HEK293 (cell line): ENCODE results near the gene SGO1.
A peak's percentile ranks its signal among the peaks of the same experiment; 100 is the strongest.

Experiments used
- CTCF ChIA-PET: fragments of 350-600 bp; formaldehyde crosslinking; extraction: SDS; loops from one replicate; lab custom pipeline; 2021; ENCODE audit warnings: antibody characterized with exemption; lab: Yijun Ruan, JAX
- POLR2A ChIA-PET: fragments of 300-600 bp; formaldehyde crosslinking; extraction: SDS; loops from one replicate; lab custom pipeline; 2020; ENCODE audit warnings: antibody characterized with exemption, inconsistent platforms; lab: Yijun Ruan, JAX
- H3K27ac ChIP-seq: fragments of 200-500 bp; sonication (Bioruptor generic); 2 replicates; pipeline ENCODE4 v1.5.1; 2014; ENCODE audit warnings: low read depth, low read length, control low read depth, inconsistent platforms; ENCODE audit errors: extremely low read depth
- H3K36me3 ChIP-seq, 2 experiments: fragments of 200-500 bp in 1 of 2; sonication (Bioruptor generic) in 1 of 2; 1 replicate in 1 of 2; 2 replicates in 1 of 2; pipeline ENCODE4 v1.5.1; 2014 to 2017; ENCODE audit warnings: inconsistent platforms in 2 of 2, low read length in 2 of 2; ENCODE audit not compliant: control insufficient read depth in 2 of 2, insufficient read depth in 1 of 2
- H3K4me1 ChIP-seq: fragments of 200-500 bp; sonication (Bioruptor generic); 2 replicates; pipeline ENCODE4 v1.5.1; 2014; ENCODE audit warnings: mild to moderate bottlenecking, low read length, inconsistent platforms; ENCODE audit not compliant: control insufficient read depth, insufficient read depth
- H3K4me3 ChIP-seq: 2 replicates; pipeline ENCODE4 v1.5.1; 2011; ENCODE audit warnings: low read depth, mild to moderate bottlenecking, control low read depth, low read length, moderate library complexity
- H3K9me3 ChIP-seq: fragments of 200-500 bp; sonication (Bioruptor generic); 2 replicates; pipeline ENCODE4 v1.5.1; 2014; ENCODE audit warnings: low read depth, low read length, inconsistent platforms; ENCODE audit not compliant: control insufficient read depth, insufficient read depth
- ATF2 ChIP-seq: fragments of 450-650 bp; formaldehyde crosslinking; IDR thresholded peaks from 2 replicates; pipeline ENCODE4 v1.5.1; 2016; ENCODE audit warnings: missing biosample characterization, missing genetic modification characterization, low read depth
- GLI2 ChIP-seq: fragments of 450-650 bp; formaldehyde crosslinking; IDR thresholded peaks from 2 replicates; pipeline ENCODE4; 2017; ENCODE audit warnings: missing biosample characterization, missing genetic modification characterization, low read depth, borderline replicate concordance
- KLF16 ChIP-seq: fragments of 450-650 bp; formaldehyde crosslinking; IDR thresholded peaks from 2 replicates; pipeline ENCODE4 v1.5.1; 2017; ENCODE audit warnings: missing biosample characterization, missing genetic modification characterization
- MEIS1 ChIP-seq: sonication (generic); formaldehyde crosslinking; IDR thresholded peaks from 2 replicates; pipeline ENCODE4 v1.8.1; 2022; ENCODE audit warnings: missing genetic modification reagents, mild to moderate bottlenecking, borderline replicate concordance
- REST ChIP-seq: fragments of 450-650 bp; formaldehyde crosslinking; IDR thresholded peaks from 2 replicates; pipeline ENCODE4 v1.5.1; 2016; ENCODE audit warnings: missing biosample characterization, missing genetic modification characterization
- SP7 ChIP-seq: fragments of 450-650 bp; formaldehyde crosslinking; IDR thresholded peaks from 2 replicates; pipeline ENCODE4 v1.5.1; 2016; ENCODE audit warnings: missing biosample characterization, missing genetic modification characterization
- TSHZ1 ChIP-seq: fragments of 450-650 bp; formaldehyde crosslinking; IDR thresholded peaks from 2 replicates; pipeline ENCODE4 v1.5.1; 2016; ENCODE audit warnings: missing biosample characterization, missing genetic modification characterization, borderline replicate concordance
- ZBTB48 ChIP-seq: fragments of 450-650 bp; formaldehyde crosslinking; IDR thresholded peaks from 2 replicates; pipeline ENCODE4 v1.5.1; 2016; ENCODE audit warnings: missing biosample characterization, missing genetic modification characterization
- ZFP41 ChIP-seq: fragments of 450-650 bp; formaldehyde crosslinking; IDR thresholded peaks from 2 replicates; pipeline ENCODE4 v1.5.1; 2016; ENCODE audit warnings: missing biosample characterization, missing genetic modification characterization, borderline replicate concordance
- ZNF10 ChIP-seq: fragments of 450-650 bp; formaldehyde crosslinking; IDR thresholded peaks from 2 replicates; pipeline ENCODE4 v1.5.1; 2017; ENCODE audit warnings: missing biosample characterization, missing genetic modification characterization
- ZNF112 ChIP-seq: fragments of 450-650 bp; formaldehyde crosslinking; IDR thresholded peaks from 2 replicates; pipeline ENCODE4 v1.5.0; 2017; ENCODE audit warnings: missing biosample characterization, missing genetic modification characterization
- ZNF175 ChIP-seq: fragments of 450-650 bp; formaldehyde crosslinking; IDR thresholded peaks from 2 replicates; pipeline ENCODE4 v1.5.1; 2016; ENCODE audit warnings: missing biosample characterization, missing genetic modification characterization
- ZNF18 ChIP-seq: fragments of 450-650 bp; formaldehyde crosslinking; IDR thresholded peaks from 2 replicates; pipeline ENCODE4 v1.5.1; 2016; ENCODE audit warnings: missing biosample characterization, missing genetic modification characterization
- ZNF488 ChIP-seq: fragments of 450-650 bp; formaldehyde crosslinking; IDR thresholded peaks from 2 replicates; pipeline ENCODE4 v1.5.1; 2016; ENCODE audit warnings: missing biosample characterization, missing genetic modification characterization
- ZNF658 ChIP-seq: fragments of 450-650 bp; formaldehyde crosslinking; IDR thresholded peaks from 2 replicates; pipeline ENCODE4; 2016; ENCODE audit warnings: missing biosample characterization, missing genetic modification characterization
- ZSCAN16 ChIP-seq: fragments of 450-650 bp; formaldehyde crosslinking; IDR thresholded peaks from 2 replicates; pipeline ENCODE4 v1.5.1; 2016; ENCODE audit warnings: missing biosample characterization, missing genetic modification characterization

The SGO1 gene

GRCh38 chr3:20185679-20186599, at the start of gene SGO1 (continued):
- TF ChIP-seq ATF2 (tag by site-specific recombination) (no peak), ZNF488 (no peak), SP7 (tag by site-specific recombination) (peak; percentile 72)
- TF ChIP-seq, all 188 proteins: peak for 49

- H3K4me3 ChIP-seq: no peak overlapping the region
- no peaks in the 10 kb centered on the region for H3K36me3 ChIP-seq
- no peak overlapping the region for H3K27ac ChIP-seq
- H3K9me3 ChIP-seq: no peaks in the 10 kb centered on the region
- ChIA-PET CTCF (interaction anchor here (0.6 kb wide), 1 partner anchor 13 kb away, joined by 3 read pairs; no protein-coding TSS in a partner anchor), POLR2A (no interaction called here)
- H3K4me1 ChIP-seq: no peaks in the 10 kb centered on the region
- no peak for TF ChIP-seq ZNF112
- no peak for TF ChIP-seq ZSCAN16 (tag by site-specific recombination)
- TF ChIP-seq ZFP41 (tag by site-specific recombination): no peak
- TF ChIP-seq TSHZ1 (tag by site-specific recombination): no peak
- no peak for TF ChIP-seq GLI2 (tag by site-specific recombination)
- TF ChIP-seq ZBTB48 (tag by site-specific recombination): no peak
- no peak for TF ChIP-seq ZNF10 (tag by site-specific recombination)
- TF ChIP-seq ZNF658: no peak
- TF ChIP-seq ZNF18: no peak
- no peak for TF ChIP-seq REST
- TF ChIP-seq KLF16 (tag by site-specific recombination): no peak
- TF ChIP-seq ZNF175 (tag by site-specific recombination): no peak
- TF ChIP-seq MEIS1 (CRISPR knock-in tag): no peak
These were observed 49.8 kb upstream of the SGO1 start for GRCh38 chr3:20235796-20236195.
